Measurements from ENCODE around the gene RAB3C. TPM values are rescaled to one million over a fixed set of nuclear protein-coding genes. Genes with fewer than 3 reads are reported as not detected.

Gene RAB3C
- total and polyA plus RNA-seq, 10 donors: 0.06 to 2.0 (median 0.21) TPM; not detected in 2

GRCh38 chr5:58738336-58738735, 155.5 kb downstream of the RAB3C start:
- intact Hi-C loops (cut with DNase I; ENCODE audit: low total_unique reads): no loop called here
- TF ChIP-seq CTCF (IDR thresholded peaks at IDR 0.05 in 8 of 11, conservative IDR thresholded peaks at IDR 0.05 in 3 of 11): no peak
- TF ChIP-seq POLR2A (IDR thresholded peaks at IDR 0.05): no peak
- TF ChIP-seq POLR2AphosphoS5 (IDR thresholded peaks at IDR 0.05): no peak
- no peak for DNase-seq
- Histone ChIP-seq H3K36me3 (no peaks in the 10 kb centered on the region), H3K27me3 (replicated peaks in 1 of 7) (no peaks in the 10 kb centered on the region), H3K4me3 (no peak overlapping the region), H3K9me3 (no peaks in the 10 kb centered on the region), H3K4me1 (no peaks in the 10 kb centered on the region), H3K27ac (no peak overlapping the region)
- 84 to 90% (median 88%) methylated on average over 2 of the region's 2 CpGs for WGBS, 5 donors

- H3K36me3 ChIP-seq: no peaks in the 10 kb centered on the region
- no peaks in the 10 kb centered on the region for H3K27me3 ChIP-seq (replicated peaks in 1 of 7)
- TF ChIP-seq POLR2A (IDR thresholded peaks at IDR 0.05) (no peak), POLR2AphosphoS5 (IDR thresholded peaks at IDR 0.05) (no peak), CTCF (IDR thresholded peaks at IDR 0.05 in 8 of 11, conservative IDR thresholded peaks at IDR 0.05 in 3 of 11) (no peak)
- H3K9me3 ChIP-seq: no peaks in the 10 kb centered on the region
- intact Hi-C loops (cut with DNase I; ENCODE audit: low total_unique reads): no loop called here
- H3K4me3 ChIP-seq: no peak overlapping the region
- H3K27ac ChIP-seq: no peak overlapping the region
- no peaks in the 10 kb centered on the region for H3K4me1 ChIP-seq
- 91 to 97% (median 94%) methylated on average over 2 of the region's 2 CpGs for WGBS, 5 donors
- DNase-seq: no peak
Measured at GRCh38 chr5:58739051-58739450, 156.2 kb downstream of the RAB3C start.

GRCh38 chr5:58740956-58741355, 158.1 kb downstream of the RAB3C start:
- Histone ChIP-seq H3K27me3 (replicated peaks in 1 of 7) (no peaks in the 10 kb centered on the region), H3K9me3 (no peaks in the 10 kb centered on the region), H3K27ac (no peak overlapping the region), H3K36me3 (no peaks in the 10 kb centered on the region), H3K4me3 (no peak overlapping the region), H3K4me1 (no peaks in the 10 kb centered on the region)
- intact Hi-C loops (cut with DNase I; ENCODE audit: low total_unique reads): no loop called here
- 85 to 94% (median 94%) methylated on average over 3 of the region's 3 CpGs for WGBS, 5 donors
- TF ChIP-seq POLR2AphosphoS5 (IDR thresholded peaks at IDR 0.05) (no peak), CTCF (IDR thresholded peaks at IDR 0.05 in 8 of 11, conservative IDR thresholded peaks at IDR 0.05 in 3 of 11) (no peak), POLR2A (IDR thresholded peaks at IDR 0.05) (no peak)
- DNase-seq: no peak

- no peak overlapping the region for H3K4me3 ChIP-seq
- WGBS, 5 donors: 87 to 95% (median 91%) methylated on average over 4 of the region's 4 CpGs
- no peaks in the 10 kb centered on the region for H3K36me3 ChIP-seq
- TF ChIP-seq POLR2AphosphoS5 (IDR thresholded peaks at IDR 0.05): no peak
- TF ChIP-seq POLR2A (IDR thresholded peaks at IDR 0.05): no peak
- TF ChIP-seq CTCF (IDR thresholded peaks at IDR 0.05 in 8 of 11, conservative IDR thresholded peaks at IDR 0.05 in 3 of 11): no peak
- no peaks in the 10 kb centered on the region for H3K27me3 ChIP-seq (replicated peaks in 1 of 7)
- H3K4me1 ChIP-seq: no peaks in the 10 kb centered on the region
- H3K27ac ChIP-seq: no peak overlapping the region
- intact Hi-C loops (cut with DNase I; ENCODE audit: low total_unique reads): no loop called here
- no peaks in the 10 kb centered on the region for H3K9me3 ChIP-seq
- DNase-seq: no peak
Measured at GRCh38 chr5:58745350-58745749, 162.5 kb downstream of the RAB3C start.

Data from spleen (tissue), 11 donors.